Stimulated activated CD4-positive, alpha-beta T cell treated with anti-CD3 and anti-CD28 coated beads, Interleukin-4, amount 100 ng/mL, for 4 hours (primary cell): ENCODE data around the gene FNTB.

Source experiments
- DNase-seq, 2 experiments: peaks; one replicate each; pipeline ENCODE4 v3.0.0-alpha.2; 2020

FNTB gene

DNA sequence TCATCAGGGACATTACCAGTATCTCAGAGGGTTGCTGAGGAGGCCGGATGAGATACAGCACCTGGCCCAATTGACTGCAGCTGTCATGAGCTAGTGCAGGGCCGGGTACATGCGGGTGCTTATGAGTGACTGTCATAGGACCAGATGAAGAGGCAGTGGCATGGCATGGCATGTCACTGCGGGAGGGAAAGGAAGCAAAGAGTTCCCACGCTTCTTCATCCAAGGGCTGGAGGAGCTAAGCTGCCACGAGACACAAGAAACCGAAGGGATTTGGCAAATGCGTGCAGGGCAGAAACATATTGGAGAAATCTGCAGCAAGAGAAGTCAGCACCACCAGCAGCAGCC, 33.4 kb upstream of the FNTB start:
- no peak for DNase-seq

GRCh38 chr14:64953661-64954060, 33.0 kb upstream of the FNTB start:
- DNase-seq = no peak

DNA sequence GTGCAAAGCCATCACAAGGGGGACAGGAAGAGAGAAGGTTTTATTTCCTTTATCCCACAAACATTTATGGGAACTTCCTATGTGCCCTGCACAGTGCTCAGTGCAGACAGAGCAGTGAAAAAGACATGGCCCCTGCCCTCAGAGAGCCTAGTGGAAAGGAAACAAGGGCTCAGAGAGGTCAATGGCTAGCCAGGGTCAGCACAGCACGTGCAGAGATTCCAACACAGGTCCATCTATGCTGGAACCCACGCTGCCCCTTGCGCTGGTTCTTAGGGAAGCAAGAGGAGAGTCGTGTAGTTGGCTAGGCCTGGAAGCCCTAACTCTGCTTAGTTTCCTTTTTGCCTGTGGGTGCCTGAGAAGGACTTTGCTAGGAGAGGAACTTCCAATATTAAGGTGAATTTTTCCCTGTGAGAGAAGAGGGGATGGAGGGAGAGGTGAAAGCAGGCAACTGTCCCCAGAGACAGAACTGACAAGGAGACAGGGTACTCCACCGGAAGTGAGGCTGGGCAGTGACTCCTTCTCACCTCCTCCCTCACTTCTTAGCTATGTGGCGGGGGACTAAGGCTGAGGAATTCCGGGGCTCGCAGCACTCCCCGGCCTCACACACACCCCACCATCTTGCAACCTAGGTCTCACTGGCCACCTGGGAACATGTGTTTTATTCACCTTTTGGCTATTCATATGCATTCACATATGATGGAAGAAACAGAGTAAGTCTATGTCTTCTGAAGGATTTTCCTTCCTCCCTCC, 32.0 kb upstream of the FNTB start:
- DNase-seq = no peak

DNA sequence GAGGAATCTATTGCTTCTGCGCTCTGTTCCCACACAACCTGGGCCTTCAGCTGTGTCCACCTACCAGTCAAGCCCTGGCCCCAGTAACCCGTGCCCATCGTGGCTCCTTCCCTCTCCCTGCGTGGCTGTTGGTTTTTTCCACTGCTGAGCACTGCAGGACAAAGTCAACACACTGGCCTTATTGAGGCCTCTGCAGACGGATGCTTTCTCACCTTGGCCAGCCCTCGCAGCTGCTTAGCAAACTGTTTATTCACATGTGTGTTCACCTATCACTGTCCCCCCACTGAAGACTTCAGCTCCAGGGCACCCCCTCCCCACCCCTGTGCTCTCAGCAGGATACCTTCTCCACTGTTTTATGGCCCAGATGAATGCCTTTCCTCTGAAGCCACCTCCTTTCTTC, 31.4 kb upstream of the FNTB start:
- DNase-seq = no peak

GRCh38 chr14:64956697-64957406, 29.8 kb upstream of the FNTB start:
- no peak for DNase-seq

DNA sequence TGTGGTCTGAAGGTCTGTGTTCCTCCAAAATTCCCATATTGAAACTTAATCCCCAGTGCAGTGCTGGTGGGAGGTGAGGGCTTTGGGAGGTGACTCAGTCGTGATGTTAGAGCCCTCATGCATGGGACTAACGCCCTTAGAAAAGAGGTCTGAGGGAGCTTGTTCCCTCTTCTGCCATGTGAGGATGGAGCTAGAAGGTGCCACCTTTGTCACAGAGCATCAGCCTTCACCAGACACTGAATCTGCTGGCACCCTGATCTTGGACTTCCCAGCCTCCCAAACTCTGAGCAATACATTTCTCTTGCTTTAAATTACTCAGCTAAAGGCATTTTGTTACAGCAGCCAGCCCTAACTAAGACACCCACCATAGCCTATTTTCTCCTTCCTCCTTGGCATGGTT, 28.5 kb upstream of the FNTB start:
- DNase-seq = no peak

- DNase-seq = no peak
Observed at GRCh38 chr14:64958743-64959142, 28.0 kb upstream of the FNTB start.

GRCh38 chr14:64960762-64961276, 25.9 kb upstream of the FNTB start:
- DNase-seq = no peak

GRCh38 chr14:64963611-64964010, 23.1 kb upstream of the FNTB start:
- no peak for DNase-seq

DNA sequence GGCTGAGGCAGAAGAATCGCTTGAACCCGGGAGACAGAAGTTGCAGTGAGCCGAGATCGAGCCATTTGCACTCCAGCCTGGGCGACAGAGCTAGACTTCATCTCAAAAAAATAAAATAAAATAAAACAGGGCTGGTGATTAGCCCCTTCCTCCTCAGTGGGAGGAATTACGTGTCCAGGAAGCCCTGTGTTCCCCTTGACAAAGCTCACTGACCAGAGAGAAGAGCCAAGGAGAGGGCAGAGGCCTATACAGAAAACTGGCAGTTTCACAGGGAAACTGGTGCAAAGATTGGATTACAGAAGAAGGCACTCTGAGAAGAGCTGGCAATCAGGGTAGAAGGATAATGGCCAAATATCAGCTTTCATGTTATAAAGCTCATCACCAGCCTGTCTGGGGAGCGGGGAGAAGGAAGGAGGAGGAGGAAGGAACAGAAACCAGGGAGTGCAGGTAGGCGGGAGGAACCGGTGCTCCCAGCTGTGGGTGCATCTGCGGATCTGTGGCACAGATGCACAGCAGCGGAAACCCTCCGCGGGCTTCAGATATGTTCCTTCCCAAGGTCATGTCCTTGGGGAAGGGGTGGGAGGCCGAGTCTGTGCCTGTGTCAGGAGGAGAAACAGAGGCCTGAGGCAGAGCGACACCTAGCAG, 21.2 kb upstream of the FNTB start:
- no peak for DNase-seq

GRCh38 chr14:64966976-64967375, 19.7 kb upstream of the FNTB start:
- no peak for DNase-seq

- DNase-seq = no peak
Observed at GRCh38 chr14:64968167-64968566, 18.5 kb upstream of the FNTB start.

DNA sequence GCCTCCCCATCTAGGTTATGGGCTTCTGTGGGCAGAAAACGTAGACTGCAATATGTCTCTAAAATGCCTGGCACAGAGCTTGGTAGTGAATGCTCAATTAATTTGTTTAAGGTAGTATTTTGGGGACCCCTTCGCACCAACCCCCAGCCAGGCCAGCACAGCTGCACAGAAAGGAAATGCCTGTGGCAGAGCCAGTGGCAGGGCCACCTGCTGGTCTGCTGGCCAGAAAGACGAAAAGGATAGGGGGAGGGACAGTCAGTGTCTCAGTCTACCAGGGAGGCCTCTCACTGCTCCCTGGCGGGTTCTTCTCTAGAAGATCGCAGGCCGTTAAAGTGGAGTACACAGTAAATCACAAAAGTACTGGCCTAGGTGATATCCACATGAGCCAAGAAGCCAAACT, 18.0 kb upstream of the FNTB start:
- DNase-seq = no peak

GRCh38 chr14:64970041-64970440, 16.7 kb upstream of the FNTB start:
- DNase-seq = no peak

GRCh38 chr14:64970776-64971477, 15.8 kb upstream of the FNTB start:
- DNase-seq = no peak

- DNase-seq = no peak
Observed at GRCh38 chr14:64971491-64971942, 15.2 kb upstream of the FNTB start.

- peak; percentile 35 to 48 for DNase-seq
Observed at GRCh38 chr14:64971943-64972791, 14.5 kb upstream of the FNTB start, which contains the start of gene RAB15. Gene RAB15, minus strand, starts transcription at chr14:64972336. Its CDS starts 260 bp downstream, at chr14:64972076.

- DNase-seq = no peak
Observed at GRCh38 chr14:64973026-64973442, 13.7 kb upstream of the FNTB start.

DNA sequence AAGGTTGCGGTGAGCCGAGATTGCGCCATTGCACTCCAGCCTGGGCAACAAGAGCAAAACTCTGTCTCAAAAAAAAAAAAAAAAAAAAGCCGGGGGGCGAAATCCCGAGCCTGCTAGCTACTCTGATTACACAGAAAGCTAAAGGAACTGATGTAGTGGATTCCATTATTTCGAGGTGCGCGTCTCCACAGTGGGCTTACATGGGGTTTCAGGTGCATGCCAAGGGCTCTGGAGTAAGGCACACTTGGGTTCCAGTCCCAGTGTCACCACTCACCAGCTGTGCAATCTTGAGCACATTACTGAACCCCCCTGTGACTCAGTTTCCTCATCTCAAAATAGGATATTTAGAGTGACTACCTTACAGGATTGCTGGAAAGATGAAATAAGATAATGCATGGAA, 12.9 kb upstream of the FNTB start:
- DNase-seq = no peak

DNA sequence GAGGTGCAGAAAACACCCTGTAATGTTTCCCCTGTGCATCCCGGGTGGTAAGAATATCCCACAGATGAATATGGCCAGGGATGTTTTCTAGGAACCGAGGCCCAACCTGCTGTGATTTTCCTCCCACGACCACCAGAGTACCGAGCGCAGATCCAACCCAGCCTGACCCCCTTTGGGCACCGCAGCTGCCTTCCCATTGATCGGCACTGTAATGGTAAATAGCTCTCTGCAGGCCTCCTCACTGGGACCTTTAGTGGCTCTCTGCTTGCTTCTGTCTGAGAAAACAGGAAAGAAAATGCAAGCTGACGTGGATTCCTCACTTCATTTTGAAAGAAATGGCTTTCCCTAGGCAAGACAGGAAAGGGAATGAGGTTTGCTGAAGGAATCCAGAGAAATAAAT, 12.1 kb upstream of the FNTB start:
- no peak for DNase-seq

DNA sequence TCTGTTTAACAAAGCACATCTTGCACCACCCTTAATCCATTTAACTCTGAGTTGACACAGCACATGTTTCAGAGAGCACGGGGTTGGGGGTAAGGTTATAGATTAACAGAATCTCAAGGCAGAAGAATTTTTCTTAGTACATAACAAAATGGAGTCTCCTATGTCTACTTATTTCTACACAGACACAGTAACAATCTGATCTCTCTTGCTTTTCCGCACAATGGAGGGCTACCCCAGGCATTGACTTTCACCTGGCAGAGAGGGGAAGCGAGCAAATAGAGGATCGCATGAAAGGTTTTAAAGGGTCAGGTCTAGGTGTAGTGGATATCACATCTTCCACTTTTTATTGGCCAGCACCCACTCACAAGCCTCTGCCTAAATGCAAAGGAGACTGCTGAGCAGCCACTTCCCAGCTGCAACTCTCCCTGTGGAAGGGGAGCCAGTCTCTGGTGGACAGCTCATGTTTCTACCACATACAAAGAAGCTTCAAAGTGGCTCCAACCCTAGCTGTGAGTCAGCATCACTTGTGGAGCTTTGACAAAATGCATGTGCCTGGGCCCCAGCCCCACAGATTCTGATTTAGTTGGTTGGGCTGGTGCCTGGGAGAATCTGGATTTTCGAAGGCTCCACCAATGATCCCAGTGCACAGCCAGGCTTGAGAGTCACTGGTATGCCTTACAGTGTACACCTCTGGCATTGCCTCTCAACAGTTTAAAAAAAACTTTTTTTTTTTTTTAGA, 7.2 kb upstream of the FNTB start:
- no peak for DNase-seq
